ENCODE measurements around the gene KCNN4.

DNA sequence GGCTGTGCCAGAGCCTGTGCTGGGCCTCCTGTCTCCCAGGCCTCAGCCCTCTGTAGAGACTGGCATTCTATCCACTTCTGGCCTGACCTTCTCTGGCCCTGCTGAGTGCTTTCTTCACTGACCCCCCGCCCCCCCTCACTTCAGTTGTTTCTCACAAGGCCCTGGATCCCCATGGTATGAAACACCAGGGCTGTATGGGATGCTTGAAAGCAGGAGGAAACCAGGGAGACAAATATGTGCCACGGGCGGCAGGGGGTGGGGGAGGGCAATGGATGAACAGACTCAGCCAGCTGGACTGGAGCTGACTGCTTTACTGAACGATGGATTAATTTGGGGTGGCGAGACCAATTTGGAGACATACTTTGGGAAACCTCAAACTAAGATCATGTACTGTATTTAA lies 50.9 kb downstream of the KCNN4 start:
- TF ChIP-seq, protein P1, sequence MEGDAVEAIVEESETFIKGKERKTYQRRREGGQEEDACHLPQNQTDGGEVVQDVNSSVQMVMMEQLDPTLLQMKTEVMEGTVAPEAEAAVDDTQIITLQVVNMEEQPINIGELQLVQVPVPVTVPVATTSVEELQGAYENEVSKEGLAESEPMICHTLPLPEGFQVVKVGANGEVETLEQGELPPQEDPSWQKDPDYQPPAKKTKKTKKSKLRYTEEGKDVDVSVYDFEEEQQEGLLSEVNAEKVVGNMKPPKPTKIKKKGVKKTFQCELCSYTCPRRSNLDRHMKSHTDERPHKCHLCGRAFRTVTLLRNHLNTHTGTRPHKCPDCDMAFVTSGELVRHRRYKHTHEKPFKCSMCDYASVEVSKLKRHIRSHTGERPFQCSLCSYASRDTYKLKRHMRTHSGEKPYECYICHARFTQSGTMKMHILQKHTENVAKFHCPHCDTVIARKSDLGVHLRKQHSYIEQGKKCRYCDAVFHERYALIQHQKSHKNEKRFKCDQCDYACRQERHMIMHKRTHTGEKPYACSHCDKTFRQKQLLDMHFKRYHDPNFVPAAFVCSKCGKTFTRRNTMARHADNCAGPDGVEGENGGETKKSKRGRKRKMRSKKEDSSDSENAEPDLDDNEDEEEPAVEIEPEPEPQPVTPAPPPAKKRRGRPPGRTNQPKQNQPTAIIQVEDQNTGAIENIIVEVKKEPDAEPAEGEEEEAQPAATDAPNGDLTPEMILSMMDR (conservative IDR thresholded peaks at IDR 0.05 in 1 of 2, IDR thresholded peaks at IDR 0.05 in 1 of 2; ENCODE audit: extremely low read depth in 1 of 2, insufficient read depth in 1 of 2, low read depth in 1 of 2, low read length in 2 of 2), result no peak
- no peak for TF ChIP-seq EZH2 (IDR thresholded peaks at IDR 0.05; ENCODE audit: borderline replicate concordance, low read length)

Measured in mammary epithelial cell (primary cell).